PC-3 (cell line): ENCODE results near the gene KIF25. TPM values are rescaled to one million over a fixed set of nuclear protein-coding genes. Genes with fewer than 3 reads are reported as not detected.

Experiments
- ATAC-seq: fragments of 200-7000 bp; cut with Tn5 transposase; 2 replicates; pipeline ENCODE4 v1.9.1; 2020; ENCODE audit warnings: mild to moderate bottlenecking, moderate library complexity
- BruUV-seq: library from RNA; stranded (reverse); fragments of 400-500 nt; replicated peaks from 2 replicates; lab custom pipeline; 2021; lab: Mats Ljungman, UMichigan
- CTCF ChIA-PET: fragments of 300-600 bp; sonication (Branson Sonifier 250); formaldehyde crosslinking; loops from one replicate; lab custom pipeline; 2022; ENCODE audit warnings: antibody characterized with exemption; lab: Charles Lee
- POLR2A ChIA-PET: fragments of 300-600 bp; sonication (Branson Sonifier 250); formaldehyde crosslinking; loops from one replicate; lab custom pipeline; 2022; ENCODE audit warnings: antibody characterized with exemption; ENCODE audit not compliant: unreplicated experiment; lab: Charles Lee
- DNase-seq: peaks from one replicate; pipeline ENCODE4 v3.0.0-alpha.2; 2015
- H2AFZ ChIP-seq: fragments of 300-600 bp; sonication (generic); 2 replicates; pipeline ENCODE4 v1.6.0; 2016; ENCODE audit warnings: antibody characterized with exemption, low read length
- H3F3A ChIP-seq: fragments of 300-600 bp; sonication (generic); one replicate; pipeline ENCODE4 v1.6.0; 2017; ENCODE audit warnings: antibody characterized with exemption, low read length, control low read depth, mild to moderate bottlenecking; ENCODE audit not compliant: unreplicated experiment
- H3K27ac ChIP-seq: fragments of 300-600 bp; sonication (generic); 2 replicates; pipeline ENCODE4 v1.5.1; 2016; ENCODE audit warnings: mild to moderate bottlenecking, low read length
- H3K27me3 ChIP-seq: fragments of 300-600 bp; sonication (generic); 2 replicates; pipeline ENCODE4 v1.6.1; 2016; ENCODE audit warnings: low read length, mixed read lengths
- H3K36me3 ChIP-seq: fragments of 300-600 bp; sonication (generic); 2 replicates; pipeline ENCODE4 v1.6.1; 2016; ENCODE audit warnings: low read depth, mixed run types, low read length, mixed read lengths
- H3K4me1 ChIP-seq: fragments of 300-600 bp; sonication (generic); 2 replicates; pipeline ENCODE4 v1.5.1; 2016; ENCODE audit warnings: low read length; ENCODE audit not compliant: insufficient read depth
- H3K4me2 ChIP-seq: fragments of 300-600 bp; sonication (generic); 2 replicates; pipeline ENCODE4 v1.6.0; 2016; ENCODE audit warnings: low read length
- H3K4me3 ChIP-seq: fragments of 300-600 bp; sonication (generic); 2 replicates; pipeline ENCODE4 v1.5.1; 2016; ENCODE audit warnings: mild to moderate bottlenecking, low read length, mixed read lengths
- H3K79me2 ChIP-seq: fragments of 300-600 bp; sonication (generic); 2 replicates; pipeline ENCODE4 v1.6.1; 2017; ENCODE audit warnings: low read length, mixed read lengths
- H3K9ac ChIP-seq: fragments of 300-600 bp; sonication (generic); 2 replicates; pipeline ENCODE4 v1.6.0; 2016; ENCODE audit warnings: mild to moderate bottlenecking, low read length
- H3K9me2 ChIP-seq: fragments of 300-600 bp; sonication (generic); replicated peaks from 2 replicates; pipeline ENCODE4 v1.6.1; 2016; ENCODE audit warnings: mixed run types, low read length, mixed read lengths
- H3K9me3 ChIP-seq: fragments of 300-600 bp; sonication (generic); 2 replicates; pipeline ENCODE4 v1.6.1; 2016; ENCODE audit warnings: low read length, mixed read lengths
- H4K20me1 ChIP-seq: fragments of 300-600 bp; sonication (generic); 2 replicates; pipeline ENCODE4 v1.6.1; 2016; ENCODE audit warnings: low read length, mixed read lengths
- CTCF ChIP-seq: fragments of 300-600 bp; sonication (generic); conservative IDR thresholded peaks from 2 replicates; pipeline ENCODE4 v1.5.1; 2017; ENCODE audit warnings: antibody characterized with exemption, low read depth, mild to moderate bottlenecking, low read length
- EZH2 ChIP-seq: fragments of 300-600 bp; sonication (generic); IDR thresholded peaks from one replicate; pipeline ENCODE4 v1.6.1; 2017; ENCODE audit warnings: antibody characterized with exemption, mild to moderate bottlenecking, low read length; ENCODE audit not compliant: unreplicated experiment
- EZH2phosphoT487 ChIP-seq: fragments of 300-600 bp; sonication (generic); IDR thresholded peaks from 2 replicates; pipeline ENCODE4 v1.6.1; 2018; ENCODE audit warnings: mild to moderate bottlenecking, antibody characterized with exemption, low read length, borderline replicate concordance
- intact Hi-C: fragments of 100-400 bp; cut with micrococcal nuclease; formaldehyde crosslinking; loops from 2 replicates; pipeline ENCODE4 v1.9.0; 2023
- total RNA-seq: library from RNA; depleted of rRNA; stranded (reverse); fragments of >200 nt; gene quantifications from 2 replicates; pipeline ENCODE4 v1.2.3, GENCODE V29; 2014

Gene KIF25
- total RNA-seq, 1 experiment from 2014 or later: not detected

GRCh38 chr6:167962711-167963110, 34.8 kb upstream of the KIF25 start:
- Histone ChIP-seq H2AFZ (no peak overlapping the region), H3K9me2 (no peaks in the 10 kb centered on the region), H3K4me2 (no peak overlapping the region), H3K36me3 (no peaks in the 10 kb centered on the region), H3K27me3 (no peaks in the 10 kb centered on the region), H3K4me3 (no peak overlapping the region), H3K27ac (no peak overlapping the region), H3K79me2 (peaks cover 1% of the 10 kb centered on the region; the same call in 1 of the 2 replicates), H3F3A (no peaks in the 10 kb centered on the region), H3K9me3 (no peaks in the 10 kb centered on the region), H3K4me1 (peaks cover 2% of the 10 kb centered on the region), H4K20me1 (no peaks in the 10 kb centered on the region), H3K9ac (no peak overlapping the region)
- ChIA-PET CTCF (no interaction called here), POLR2A (no interaction called here)
- ATAC-seq (no peak), DNase-seq (no peak)
- intact Hi-C loops: no loop called here
- TF ChIP-seq CTCF: no peak
- TF ChIP-seq EZH2: no peak
- TF ChIP-seq EZH2phosphoT487: no peak
- no TSS peak for BruUV-seq

GRCh38 chr6:167963589-167964057, 33.8 kb upstream of the KIF25 start:
- Histone ChIP-seq H3K4me1 (no peaks in the 10 kb centered on the region), H3F3A (no peaks in the 10 kb centered on the region), H3K4me3 (no peak overlapping the region), H3K36me3 (no peaks in the 10 kb centered on the region), H3K9me2 (no peaks in the 10 kb centered on the region), H3K9ac (no peak overlapping the region), H3K9me3 (no peaks in the 10 kb centered on the region), H2AFZ (no peak overlapping the region), H3K79me2 (no peaks in the 10 kb centered on the region), H4K20me1 (no peaks in the 10 kb centered on the region), H3K4me2 (no peak overlapping the region), H3K27ac (no peak overlapping the region), H3K27me3 (no peaks in the 10 kb centered on the region)
- no peak for TF ChIP-seq EZH2phosphoT487
- TF ChIP-seq EZH2: no peak
- TF ChIP-seq CTCF: no peak
- CTCF ChIA-PET: no interaction called here
- intact Hi-C loops: no loop called here
- no TSS peak for BruUV-seq
- DNase-seq (no peak), ATAC-seq (no peak)
- POLR2A ChIA-PET: no interaction called here

- Histone ChIP-seq H3K9ac (no peak overlapping the region), H3K4me3 (no peak overlapping the region), H2AFZ (no peak overlapping the region), H3K4me2 (no peak overlapping the region), H3K9me3 (no peaks in the 10 kb centered on the region), H3K4me1 (no peaks in the 10 kb centered on the region), H3F3A (no peaks in the 10 kb centered on the region), H3K9me2 (no peaks in the 10 kb centered on the region), H3K27me3 (no peaks in the 10 kb centered on the region), H4K20me1 (no peaks in the 10 kb centered on the region), H3K79me2 (no peaks in the 10 kb centered on the region), H3K36me3 (no peaks in the 10 kb centered on the region; the same call in 1 of the 2 replicates), H3K27ac (no peak overlapping the region)
- ChIA-PET POLR2A (no interaction called here), CTCF (no interaction called here)
- no peak for TF ChIP-seq EZH2
- no peak for DNase-seq
- no TSS peak for BruUV-seq
- no peak for ATAC-seq
- intact Hi-C loops: no loop called here
These were observed 31.6 kb upstream of the KIF25 start for GRCh38 chr6:167965592-167966539.
